Nephron (organoid): ENCODE results near the gene MLXIPL.
"Not testable (repeated sequence)": the region's sequence is repeated elsewhere in the genome, so short reads cannot be mapped to it uniquely, and the experiment has no call there.

Experiments used
- H3K27ac Mint-ChIP-seq, 3 experiments: 2 replicates each; pipeline ENCODE4 v1.8.0; 2020; ENCODE audit warnings: mixed read lengths in 3 of 3, mild to moderate bottlenecking in 2 of 3, moderate library complexity in 1 of 3
- H3K27me3 Mint-ChIP-seq: 2 replicates; pipeline ENCODE4 v1.8.0; 2021; ENCODE audit warnings: low read depth, mild to moderate bottlenecking, moderate library complexity, mixed read lengths
- H3K36me3 Mint-ChIP-seq: 2 replicates; pipeline ENCODE4 v1.8.0; 2020; ENCODE audit warnings: low read depth, mixed read lengths
- H3K4me1 Mint-ChIP-seq: 2 replicates; pipeline ENCODE4 v1.8.0; 2020; ENCODE audit warnings: mixed read lengths
- H3K4me3 Mint-ChIP-seq, 3 experiments: 2 replicates each; pipeline ENCODE4 v1.8.0; 2020; ENCODE audit warnings: mild to moderate bottlenecking in 3 of 3, mixed read lengths in 3 of 3, moderate library complexity in 2 of 3
- H3K9me3 Mint-ChIP-seq: 2 replicates; pipeline ENCODE4 v1.8.0; 2020; ENCODE audit warnings: mixed read lengths
- CTCF ChIP-seq, 3 experiments: fragments of 200-600 bp; sonication (generic); IDR thresholded peaks; one replicate each; pipeline ENCODE4 v1.5.0; 2021; ENCODE audit warnings: antibody characterized with exemption in 3 of 3; ENCODE audit not compliant: unreplicated experiment in 3 of 3

Gene MLXIPL

GRCh38 chr7:73625276-73625675 lies 954 bp upstream of the MLXIPL start:
- H3K4me3 Mint-ChIP-seq, result peak overlapping the region in 1 of 3 experiments; percentile 28
- peaks cover 88% of the 10 kb centered on the region for H3K27me3 Mint-ChIP-seq
- H3K27ac Mint-ChIP-seq, result no peak overlapping the region
- no peaks in the 10 kb centered on the region for H3K4me1 Mint-ChIP-seq
- H3K36me3 Mint-ChIP-seq, result no peaks in the 10 kb centered on the region
- TF ChIP-seq CTCF (IDR thresholded peaks at IDR 0.05; ENCODE audit: unreplicated experiment in 3 of 3), result no peak
- no peaks in the 10 kb centered on the region for H3K9me3 Mint-ChIP-seq

- H3K27ac Mint-ChIP-seq, result no peak overlapping the region
- no peak for TF ChIP-seq CTCF (IDR thresholded peaks at IDR 0.05; ENCODE audit: unreplicated experiment in 3 of 3)
Measured at GRCh38 chr7:73624669-73625001, 313 bp upstream of the MLXIPL start.

GRCh38 chr7:73622909-73623797 lies 1.2 kb downstream of the MLXIPL start:
- H3K36me3 Mint-ChIP-seq, result no peaks in the 10 kb centered on the region
- H3K9me3 Mint-ChIP-seq, result no peaks in the 10 kb centered on the region
- H3K4me1 Mint-ChIP-seq, result no peaks in the 10 kb centered on the region
- peaks cover 83% of the 10 kb centered on the region for H3K27me3 Mint-ChIP-seq
- peak overlapping the region; percentile 72 to 81 (median 81) for H3K4me3 Mint-ChIP-seq
- H3K27ac Mint-ChIP-seq, result no peak overlapping the region
- TF ChIP-seq CTCF (IDR thresholded peaks at IDR 0.05; ENCODE audit: unreplicated experiment in 3 of 3), result no peak

More at GRCh38 chr7:73624669-73625001, 313 bp upstream of the MLXIPL start:
- H3K9me3 Mint-ChIP-seq, result no peaks in the 10 kb centered on the region
- H3K4me3 Mint-ChIP-seq, result peak overlapping the region in 2 of 3 experiments; percentile 41 to 67
- no peaks in the 10 kb centered on the region for H3K36me3 Mint-ChIP-seq
- H3K4me1 Mint-ChIP-seq, result no peaks in the 10 kb centered on the region
- peaks cover 90% of the 10 kb centered on the region for H3K27me3 Mint-ChIP-seq

- no peaks in the 10 kb centered on the region for H3K36me3 Mint-ChIP-seq
- no peaks in the 10 kb centered on the region for H3K9me3 Mint-ChIP-seq
- H3K27ac Mint-ChIP-seq, result no peak overlapping the region
- H3K4me1 Mint-ChIP-seq, result no peaks in the 10 kb centered on the region
- TF ChIP-seq CTCF (IDR thresholded peaks at IDR 0.05; ENCODE audit: unreplicated experiment in 3 of 3), result no peak
- H3K27me3 Mint-ChIP-seq, result peaks cover 76% of the 10 kb centered on the region
- H3K4me3 Mint-ChIP-seq, result peak overlapping the region; percentile 22 to 81 (median 50)
Measured at GRCh38 chr7:73622527-73622908, 1.8 kb downstream of the MLXIPL start.

GRCh38 chr7:73621168-73622063 lies 2.9 kb downstream of the MLXIPL start:
- no peak for TF ChIP-seq CTCF (IDR thresholded peaks at IDR 0.05; ENCODE audit: unreplicated experiment in 3 of 3)
- Mint-ChIP-seq H3K4me1 (no peaks in the 10 kb centered on the region), H3K27ac (no peak overlapping the region), H3K9me3 (no peaks in the 10 kb centered on the region), H3K27me3 (peaks cover 65% of the 10 kb centered on the region), H3K4me3 (no peak overlapping the region), H3K36me3 (no peaks in the 10 kb centered on the region)

GRCh38 chr7:73619394-73619793 lies 4.9 kb downstream of the MLXIPL start:
- peaks cover 47% of the 10 kb centered on the region for H3K27me3 Mint-ChIP-seq
- H3K36me3 Mint-ChIP-seq, H3K9me3 Mint-ChIP-seq, H3K4me1 Mint-ChIP-seq, H3K4me3 Mint-ChIP-seq, H3K27ac Mint-ChIP-seq: not testable (repeated sequence)
